Heart right ventricle (tissue), 16 donors: ENCODE measurements around the gene ZNF521. TPM values are rescaled to one million over a fixed set of nuclear protein-coding genes. Genes with fewer than 3 reads are reported as not detected.

Source experiments
- ATAC-seq, 8 donors: fragments of 200-7000 bp; cut with Tn5 transposase; one replicate each; pipeline ENCODE4 v1.9.1; 2020; ENCODE audit warnings: mild to moderate bottlenecking in 8 of 8, moderate library complexity in 8 of 8, moderate number of reproducible peaks in 1 of 8
- DNase-seq, 2 donors: peaks; one replicate each; pipeline ENCODE4 v3.0.0-alpha.2; 2020
- H3K27ac ChIP-seq, 10 donors: fragments of 200-600 bp; sonication (generic) in 2 of 10; one replicate each; pipeline versions ENCODE4 v1.5.0 to v1.8.0; 2020 to 2022; ENCODE audit warnings: mild to moderate bottlenecking in 3 of 10
- H3K27me3 ChIP-seq, 7 donors: fragments of 200-600 bp; one replicate each; pipeline ENCODE4 v1.8.0; 2021 to 2022; ENCODE audit warnings: mild to moderate bottlenecking in 2 of 7
- H3K36me3 ChIP-seq, 9 donors: fragments of 200-600 bp; sonication (generic) in 1 of 9; one replicate each; pipeline versions ENCODE4 v1.5.0 to v1.8.0; 2020 to 2022; ENCODE audit warnings: mild to moderate bottlenecking in 2 of 9
- H3K4me1 ChIP-seq, 9 donors: fragments of 200-600 bp; sonication (generic) in 1 of 9; one replicate each; pipeline versions ENCODE4 v1.5.0 to v1.8.0; 2020 to 2022; ENCODE audit warnings: mild to moderate bottlenecking in 4 of 9
- H3K4me3 ChIP-seq, 10 donors: fragments of 200-600 bp; sonication (generic) in 2 of 10; one replicate each; pipeline versions ENCODE4 v1.5.0 to v1.8.0; 2020 to 2022; ENCODE audit warnings: mild to moderate bottlenecking in 7 of 10, moderate library complexity in 2 of 10
- H3K9me3 ChIP-seq, 11 donors: fragments of 200-600 bp in 10 of 11; sonication (generic) in 2 of 11; one replicate each; pipeline versions ENCODE4 v1.5.0 to v1.8.0; 2013 to 2022; ENCODE audit warnings: mild to moderate bottlenecking in 2 of 11, control low read depth in 1 of 11, moderate library complexity in 1 of 11
- CTCF ChIP-seq, 9 donors: fragments of 200-600 bp; sonication (generic) in 2 of 9; IDR thresholded peaks; one replicate each; pipeline versions ENCODE4 v1.5.0 to v1.8.0; 2021 to 2022; ENCODE audit warnings: antibody characterized with exemption in 9 of 9, mild to moderate bottlenecking in 5 of 9, moderate library complexity in 1 of 9
- WGBS, 2 donors: extraction: QIAGEN DNeasy Blood & Tissue Kit; methylation state at CpG; one replicate each; pipeline ENCODE4 v1.1.7; 2013; ENCODE audit warnings: inconsistent platforms in 1 of 2; 5-methylcytosine and 5-hydroxymethylcytosine counted together
- intact Hi-C, 10 donors: fragments of 100-400 bp; cut with DNase I; formaldehyde crosslinking; loops; one replicate each; pipeline versions ENCODE4 v1.11.1 to v1.14.2; 2022
- polyA plus RNA-seq, 2 donors: library from polyadenylated mRNA; stranded (reverse); fragments of 200-250 nt; gene quantifications; one replicate each; pipeline ENCODE4 v1.2.3, GENCODE V29; 2013
- total RNA-seq, 10 donors: library from RNA; stranded (reverse); fragmentation: NEBNext Ultra II Directional in 3 of 10; extraction: Animal tissue kit (Norgen Biotek cat#: 25700) in 3 of 10; gene quantifications; one replicate each; pipeline versions ENCODE4 v1.2.1 to v1.2.4, GENCODE V29; 2021 to 2023
- donor health status: Arrhythmogenic right ventricular cardiomyopathy.
- donor health status: ischemic (EF 13 %, LVEDD 7.1; RV severe dilation, severe dysfunction).
- donor health status: healthy with polysubstance abuse.
- donor health status: DM: no; HTN: yes; CAD: no.
- donor health status: DM: no; HTN: no; CAD: no.
- donor health status: ischemic (EF 25% LVEDD 6.9; RV normal size, moderate dysfunction).
- donor health status: ischemic (EF 25% LVEDD 5.7; RV mildly dilated, moderate dysfunction).
- donor health status: healthy.
- donor health status: DM: yes; HTN: yes; CAD: no.
- donor health status: Ischemic cardiomyopathy.
- donor health status: ischemic (EF 35%, LVEDD 5.7; RV mildly dilated, moderate dysfunction).
- donor health status: nonischemic (EF 11% LVEDD 7.7; RV severe dilation, severe dysfunction).
- donor health status: DM: yes; HTN: yes; CAD: no.
- donor health status: PGD.
- donor health status: ischemic (EF 29% LVEDD 5.4; RV normal size, mild dysfunction).
- donor health status: nonischemic (EF 23%, LVEDD 6.1; RV moderate dilation, normal function).

ZNF521 gene
- total and polyA plus RNA-seq, 12 donors: 3.3 to 26.4 (median 15.5) TPM

- peaks cover 0 to 13% (median 6%) of the 10 kb centered on the region in 9 donors for H3K36me3 ChIP-seq
- peak overlapping the region; percentile 24 to 81 (median 72) for H3K27ac ChIP-seq
- peaks cover 2 to 81% (median 64%) of the 10 kb centered on the region in 9 donors for H3K4me1 ChIP-seq
- no peak for TF ChIP-seq CTCF (IDR thresholded peaks at IDR 0.05)
- DNase-seq (no peak), ATAC-seq (peak in 3 of 8 donors; percentile 22 to 66 (median 49))
- H3K9me3 ChIP-seq: no peaks in the 10 kb centered on the region
- peak overlapping the region in 1 of 10 donors; percentile 17 for H3K4me3 ChIP-seq
- 58 to 63% methylated on average over 5 of the region's 5 CpGs for WGBS, 2 donors
- intact Hi-C loops: loop anchor here in 7 of 10 donors (2.0 to 10.0 kb wide), 6 partner anchors 46 to 121 kb away; partner anchors contain the start of gene ZNF521 (in 3 of the 7)
- H3K27me3 ChIP-seq: no peaks in the 10 kb centered on the region
These were observed 120.7 kb downstream of the ZNF521 start for GRCh38 chr18:25231327-25231691.

- 29 to 41% methylated on average over 10 of the region's 10 CpGs for WGBS, 2 donors
- Histone ChIP-seq H3K9me3 (no peaks in the 10 kb centered on the region), H3K36me3 (peaks cover 0 to 18% (median 8%) of the 10 kb centered on the region in 9 donors), H3K27me3 (no peaks in the 10 kb centered on the region), H3K27ac (peak overlapping the region; percentile 24 to 81 (median 72)), H3K4me1 (peaks cover 2 to 77% (median 64%) of the 10 kb centered on the region in 9 donors), H3K4me3 (peak overlapping the region in 1 of 10 donors; percentile 17)
- peak; percentile 84 to 91 (median 87) for ATAC-seq
- DNase-seq: peak; percentile 61 to 81
- intact Hi-C loops: loop anchor here in 7 of 10 donors (2.0 to 10.0 kb wide), 6 partner anchors 47 to 122 kb away; partner anchors contain the start of gene ZNF521 (in 3 of the 7)
- no peak for TF ChIP-seq CTCF (IDR thresholded peaks at IDR 0.05)
These were observed 121.2 kb downstream of the ZNF521 start for GRCh38 chr18:25230658-25231326.

- peaks cover 2 to 68% (median 61%) of the 10 kb centered on the region in 9 donors for H3K4me1 ChIP-seq
- H3K4me3 ChIP-seq: no peak overlapping the region
- no peak for TF ChIP-seq CTCF (IDR thresholded peaks at IDR 0.05)
- no peaks in the 10 kb centered on the region for H3K27me3 ChIP-seq
- H3K27ac ChIP-seq: peak overlapping the region in 8 of 10 donors; percentile 48 to 81 (median 74)
- intact Hi-C loops: loop anchor here in 7 of 10 donors (2.0 to 10.0 kb wide), 6 partner anchors 47 to 122 kb away; partner anchors contain the start of gene ZNF521 (in 3 of the 7)
- H3K36me3 ChIP-seq: peaks cover 0 to 25% (median 16%) of the 10 kb centered on the region in 9 donors
- ATAC-seq (no peak), DNase-seq (no peak)
- WGBS, 2 donors: 62 to 64% methylated on average over 2 of the region's 2 CpGs
- no peaks in the 10 kb centered on the region for H3K9me3 ChIP-seq
These were observed 122.0 kb downstream of the ZNF521 start for GRCh38 chr18:25229920-25230319.

GRCh38 chr18:25229081-25229480, 122.9 kb downstream of the ZNF521 start:
- peak in 1 of 2 donors; percentile 42 for DNase-seq
- H3K27me3 ChIP-seq: no peaks in the 10 kb centered on the region
- ATAC-seq: peak in 3 of 8 donors; percentile 15 to 29 (median 19)
- no peaks in the 10 kb centered on the region for H3K9me3 ChIP-seq
- intact Hi-C loops: no loop called here
- H3K4me1 ChIP-seq: peaks cover 2 to 64% (median 54%) of the 10 kb centered on the region in 9 donors
- peaks cover 0 to 27% (median 17%) of the 10 kb centered on the region in 9 donors for H3K36me3 ChIP-seq
- 15 to 23% methylated on average over 3 of the region's 3 CpGs for WGBS, 2 donors
- peak overlapping the region in 6 of 10 donors; percentile 31 to 81 (median 78) for H3K27ac ChIP-seq
- no peak for TF ChIP-seq CTCF (IDR thresholded peaks at IDR 0.05)
- H3K4me3 ChIP-seq: no peak overlapping the region
